Measurements from ENCODE around the gene ZNF726. TPM values are rescaled to one million over a fixed set of nuclear protein-coding genes. Genes with fewer than 3 reads are reported as not detected.

The ZNF726 gene
- total RNA-seq, 1 donor from 2014 or later, result 0.76 TPM

Other genes starting within 250 kb of the ZNF726 start
- gene ZNF675, start 227.7 kb upstream of the ZNF726 start, total RNA-seq, result 4.3 and 6.0 TPM in 2 replicates
- 1.2 and 1.6 TPM in 2 replicates for gene ZNF681, start 156.0 kb upstream of the ZNF726 start, total RNA-seq
- 10.1 and 19.1 TPM in 2 replicates for gene ZNF254, start 172.3 kb downstream of the ZNF726 start, total RNA-seq